Stimulated activated CD8-positive, alpha-beta memory T cell treated with anti-CD3 and anti-CD28 coated beads, Interleukin-12 subunit alpha, Interleukin-12 subunit beta, amount 100 ng/mL, for 24 hours (primary cell): ENCODE data around the gene SMTNL1.

Experiments used
- DNase-seq: peaks from one replicate; pipeline ENCODE4 v3.0.0-alpha.2; 2020; ENCODE audit errors: extremely low read depth

The SMTNL1 gene

DNA sequence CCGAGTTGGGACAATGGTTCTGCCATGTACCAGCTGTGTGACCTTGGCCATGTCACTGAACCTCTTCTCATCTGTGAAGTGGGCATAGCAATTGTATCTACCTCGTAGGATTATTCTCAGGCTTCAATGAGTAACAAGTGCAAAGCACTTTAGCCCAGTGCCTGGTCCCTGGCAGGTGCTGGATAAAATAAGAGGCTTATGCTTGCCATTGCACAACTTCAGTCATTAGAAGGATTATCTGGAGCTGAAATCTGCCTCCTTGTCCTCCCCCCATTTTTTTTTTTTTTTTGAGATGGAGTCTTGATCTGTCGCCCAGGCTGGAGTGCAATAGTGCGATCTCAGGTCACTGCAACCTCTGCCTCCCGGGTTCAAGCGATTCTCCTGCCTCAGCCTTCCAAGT lies 7.2 kb downstream of the SMTNL1 start:
- no peak for DNase-seq

- DNase-seq = no peak
These were observed 8.5 kb downstream of the SMTNL1 start for GRCh38 chr11:57545883-57546282.

DNA sequence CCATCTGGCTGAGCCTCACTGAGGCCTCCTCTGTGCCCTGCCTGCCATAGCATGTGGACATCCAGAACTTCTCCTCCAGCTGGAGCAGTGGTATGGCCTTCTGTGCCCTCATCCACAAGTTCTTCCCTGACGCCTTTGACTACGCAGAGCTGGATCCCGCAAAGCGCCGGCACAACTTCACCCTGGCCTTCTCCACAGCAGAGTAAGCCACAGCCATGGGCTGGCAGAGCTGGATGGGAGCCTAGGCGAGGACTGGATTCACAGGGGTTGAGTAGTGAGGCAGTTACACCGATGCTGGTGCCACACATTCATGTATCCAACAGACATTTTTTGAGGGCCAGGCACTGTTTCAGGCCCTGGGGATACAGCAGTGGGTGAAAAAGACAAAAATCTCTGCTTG lies 9.1 kb downstream of the SMTNL1 start:
- DNase-seq = no peak

GRCh38 chr11:57546869-57547475 lies 9.6 kb downstream of the SMTNL1 start:
- DNase-seq = no peak

DNA sequence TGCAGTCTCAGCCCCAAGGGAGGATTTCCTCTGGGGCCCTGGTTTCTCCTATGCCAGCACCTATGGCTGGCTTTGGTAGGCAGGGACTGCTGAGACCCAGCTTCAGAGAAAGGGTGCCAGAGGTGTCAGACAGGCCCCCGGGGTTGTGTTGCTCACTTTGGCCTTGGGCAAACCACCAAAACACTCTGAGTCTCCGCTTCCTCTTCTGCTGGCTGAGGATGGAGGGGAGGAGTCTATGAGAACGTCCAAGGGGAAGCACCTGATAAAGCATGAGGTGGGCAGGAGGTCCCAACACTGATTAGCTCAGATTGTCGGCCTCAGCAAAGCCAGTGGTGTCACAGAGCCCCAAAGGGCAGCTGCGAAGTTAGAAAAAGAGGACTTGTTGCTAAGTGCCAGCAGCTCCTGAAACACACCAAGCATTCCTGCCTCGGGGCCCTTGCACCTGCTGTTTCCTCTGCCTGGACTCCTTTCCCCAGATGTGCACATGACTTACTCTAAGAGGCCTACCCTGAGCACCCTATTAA lies 10.5 kb downstream of the SMTNL1 start:
- DNase-seq = no peak

GRCh38 chr11:57549983-57550382 lies 12.6 kb downstream of the SMTNL1 start:
- DNase-seq = no peak

- DNase-seq = no peak
These were observed 14.5 kb downstream of the SMTNL1 start for GRCh38 chr11:57551941-57552340.

DNA sequence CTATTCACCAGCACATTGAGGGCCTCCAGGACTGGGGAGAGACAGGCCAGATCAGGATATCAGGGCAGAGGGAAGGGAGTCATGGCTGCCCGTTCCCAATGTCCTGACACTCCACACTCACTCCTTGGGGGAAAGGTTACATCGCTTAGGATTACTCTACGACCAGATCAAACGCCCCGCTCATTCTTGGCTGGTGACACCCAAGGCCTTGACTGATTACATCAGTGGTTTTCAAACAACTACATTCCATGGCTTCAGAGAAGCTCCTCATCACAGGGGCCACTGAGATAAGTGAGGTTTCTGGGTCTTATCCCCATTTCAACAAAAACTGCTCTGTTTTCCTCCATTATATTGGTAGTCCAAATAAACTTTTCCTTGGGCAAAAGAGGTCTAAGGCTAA lies 15.1 kb downstream of the SMTNL1 start:
- no peak for DNase-seq

GRCh38 chr11:57555393-57555792 lies 18.0 kb downstream of the SMTNL1 start:
- no peak for DNase-seq

GRCh38 chr11:57556041-57556440 lies 18.6 kb downstream of the SMTNL1 start:
- no peak for DNase-seq

GRCh38 chr11:57560146-57560545 lies 22.8 kb downstream of the SMTNL1 start:
- DNase-seq = no peak

DNA sequence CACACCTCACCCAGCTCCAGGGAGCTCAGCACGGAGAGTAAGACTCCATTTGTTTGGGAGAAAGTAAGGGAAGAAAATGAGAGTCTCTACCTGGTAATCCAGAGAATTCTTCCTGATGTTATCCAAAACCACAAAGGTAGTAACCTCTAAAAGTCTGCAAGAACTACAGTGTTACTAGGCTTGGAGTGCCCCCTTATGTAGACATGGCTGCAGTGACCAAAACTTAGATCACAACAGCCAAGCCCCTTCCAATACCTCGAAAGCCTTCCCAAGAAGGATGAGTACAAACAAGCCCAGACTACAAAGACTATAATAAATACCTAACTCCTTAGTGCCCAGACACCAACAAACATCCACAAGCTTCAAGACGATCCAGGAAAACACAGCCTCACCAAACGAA lies 25.2 kb downstream of the SMTNL1 start:
- no peak for DNase-seq

- no peak for DNase-seq
These were observed 28.9 kb downstream of the SMTNL1 start for GRCh38 chr11:57566005-57566904.

DNA sequence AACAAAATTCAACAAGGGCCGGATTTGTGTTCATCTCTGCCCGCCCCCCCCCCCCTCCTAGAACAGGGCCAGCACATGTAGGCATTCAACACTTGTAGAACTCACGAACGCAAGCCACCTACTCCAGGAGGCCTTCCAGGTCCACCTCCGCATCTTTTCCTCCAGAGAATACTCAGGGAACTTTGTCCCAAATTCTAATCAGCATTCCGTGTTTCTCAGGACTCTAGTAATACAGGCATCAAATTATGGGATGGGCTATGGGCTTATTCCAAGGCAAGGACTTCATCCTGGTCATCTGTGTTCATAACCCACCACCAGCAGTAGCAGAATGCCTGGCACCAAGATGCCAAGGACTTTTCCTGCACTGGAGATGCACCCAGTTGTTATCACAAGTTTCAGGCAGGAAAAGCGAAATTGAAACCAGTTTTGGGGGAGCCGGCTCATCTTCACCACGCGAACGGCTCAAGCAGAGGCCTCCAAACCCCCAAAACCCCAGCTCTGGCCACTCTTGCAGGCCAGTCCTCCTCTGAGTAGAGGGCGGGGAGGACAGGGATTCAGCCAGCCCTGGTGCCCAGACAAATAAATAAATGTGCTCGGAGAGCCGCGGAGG lies 29.6 kb downstream of the SMTNL1 start:
- DNase-seq = no peak

DNA sequence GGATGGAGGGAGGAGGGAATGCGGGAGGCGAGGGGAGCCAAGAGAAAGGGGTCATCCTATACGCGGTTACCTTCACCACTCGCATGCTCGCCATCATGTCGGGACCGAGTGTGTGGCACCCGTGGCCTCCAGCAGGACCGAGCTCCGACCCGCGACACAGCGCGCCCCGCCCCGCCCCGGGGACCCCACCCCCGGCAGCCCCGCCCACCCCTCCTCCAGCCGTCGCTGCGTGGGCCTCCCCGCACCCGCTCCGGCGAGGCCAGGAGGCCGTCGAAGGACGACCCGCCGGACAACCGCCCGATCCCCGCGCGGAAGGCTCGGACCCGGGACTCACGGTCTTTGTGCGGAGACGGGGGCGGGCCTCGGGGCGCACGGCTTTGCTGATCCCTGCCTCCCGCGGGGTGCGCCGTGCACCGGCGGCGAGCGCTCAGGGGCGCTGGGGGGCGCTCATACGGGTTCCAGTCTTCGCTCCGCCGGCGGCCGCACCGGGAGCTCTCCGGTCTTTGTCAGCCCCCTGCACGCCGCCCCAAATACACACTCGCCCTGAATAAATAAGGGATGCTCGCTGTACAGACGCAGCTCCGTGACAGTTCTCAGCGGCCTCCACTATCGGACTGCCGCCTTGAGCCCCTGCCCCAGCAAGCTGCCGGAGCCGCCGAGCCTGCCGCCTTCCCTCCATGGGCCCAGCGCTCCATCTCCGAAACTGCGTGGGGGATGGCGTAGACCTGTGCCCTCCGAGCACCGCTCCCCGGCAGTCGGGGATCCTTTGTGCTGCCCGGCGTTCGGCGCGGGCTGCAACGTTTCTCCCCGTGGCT lies 30.3 kb downstream of the SMTNL1 start, which contains the start of gene UBE2L6:
TSS of gene UBE2L6 (minus strand) at position 158 of the 815 bp plus-strand sequence. CDS start at position 97, 61 bp downstream.
- no peak for DNase-seq

DNA sequence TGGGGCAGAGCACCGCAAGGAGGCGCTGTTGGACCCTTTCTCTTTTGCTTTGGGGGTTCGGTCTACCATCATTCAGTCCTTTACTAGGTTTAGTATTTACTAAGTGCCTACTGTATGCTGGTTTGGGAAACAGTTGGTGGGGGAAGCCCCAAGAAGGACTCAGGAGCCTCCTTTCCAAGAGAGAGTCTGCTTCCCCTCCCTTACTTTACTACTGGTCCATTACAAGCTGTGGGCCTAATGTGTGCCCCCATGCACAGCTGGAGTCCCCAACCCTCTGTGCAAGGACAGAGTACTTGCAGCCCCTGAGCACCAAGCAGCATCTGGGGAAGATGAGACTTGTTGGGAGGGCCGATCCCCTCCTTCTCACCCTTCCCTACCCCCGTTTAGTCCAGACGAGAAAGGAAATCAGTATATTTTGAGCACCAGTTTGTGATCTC lies 31.0 kb downstream of the SMTNL1 start:
- peak; percentile 59 for DNase-seq

GRCh38 chr11:57571606-57572005 lies 34.2 kb downstream of the SMTNL1 start:
- no peak for DNase-seq

DNA sequence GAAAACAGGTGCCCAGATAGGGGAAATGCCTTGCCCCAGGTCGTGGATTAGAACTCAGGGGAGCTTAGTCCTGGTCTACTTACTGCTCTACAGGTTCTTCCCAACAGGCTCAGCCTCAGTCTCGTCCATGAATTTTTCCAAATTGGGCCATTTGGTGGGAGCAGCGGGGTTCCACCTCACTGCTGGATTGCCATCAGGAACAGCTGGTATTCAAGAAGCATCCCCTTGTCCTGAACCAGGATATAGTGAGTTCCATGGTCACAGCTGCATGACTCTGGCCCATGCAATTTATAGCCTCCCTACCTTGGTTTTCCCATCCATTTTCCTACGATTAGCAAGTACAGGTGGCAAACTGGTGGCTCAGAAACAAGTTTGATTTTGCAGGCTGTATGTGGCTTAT lies 36.7 kb downstream of the SMTNL1 start:
- DNase-seq = no peak

GRCh38 chr11:57584341-57584740 lies 46.9 kb downstream of the SMTNL1 start:
- DNase-seq = no peak

DNA sequence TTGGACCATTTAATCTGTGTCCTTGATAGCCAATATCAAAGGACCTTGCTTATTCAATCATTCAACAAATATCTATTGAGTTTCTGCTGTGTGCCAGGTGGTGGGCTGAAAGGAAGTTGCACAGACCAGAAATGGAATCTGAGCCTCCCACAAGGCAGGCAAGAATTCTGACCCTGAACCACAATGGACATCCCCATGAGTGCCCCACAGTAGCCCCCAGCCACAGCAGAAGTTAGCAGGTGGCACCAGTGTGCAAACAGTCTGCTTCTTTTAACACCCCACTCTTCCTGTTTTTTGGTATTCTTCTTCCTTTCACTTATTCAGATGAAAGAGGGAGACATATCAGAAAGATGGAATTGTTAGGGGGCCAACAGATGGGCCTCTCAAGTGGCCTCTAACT lies 47.9 kb downstream of the SMTNL1 start:
- DNase-seq = no peak

DNA sequence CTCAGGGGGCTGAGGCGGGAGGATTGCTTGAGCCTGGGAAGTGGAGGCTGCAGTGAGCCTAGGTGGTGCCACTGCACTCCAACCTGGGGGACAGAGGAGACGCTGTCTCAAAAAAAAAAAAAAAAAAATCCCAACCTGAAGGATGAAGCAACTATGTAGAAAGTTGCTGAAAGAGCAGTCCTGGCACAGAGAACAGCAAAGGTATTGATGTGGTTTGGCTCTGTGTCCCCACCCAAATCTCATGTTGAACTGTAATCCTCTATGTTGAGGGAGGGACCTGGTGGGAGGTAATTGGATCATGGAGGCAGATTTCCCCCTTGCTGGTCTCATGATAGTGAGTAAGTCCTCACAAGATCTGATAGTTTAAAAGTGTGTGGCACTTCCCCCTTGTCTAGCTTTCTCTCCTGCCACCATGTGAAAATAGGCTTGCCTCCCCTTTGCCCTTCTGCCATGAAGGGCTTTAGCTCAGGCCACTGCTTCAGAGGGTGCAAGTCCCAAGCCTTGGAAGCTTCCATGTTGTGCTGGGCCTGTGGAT lies 49.4 kb downstream of the SMTNL1 start:
- no peak for DNase-seq
